ENCODE results near the gene ERBB2. TPM values are rescaled to one million over a fixed set of nuclear protein-coding genes. Genes with fewer than 3 reads are reported as not detected.
"Not testable (repeated sequence)": the region's sequence is repeated elsewhere in the genome, so short reads cannot be mapped to it uniquely, and the experiment has no call there.

The ERBB2 gene
- total RNA-seq, 1 donor from 2014 or later, result 75.2 TPM

DNA sequence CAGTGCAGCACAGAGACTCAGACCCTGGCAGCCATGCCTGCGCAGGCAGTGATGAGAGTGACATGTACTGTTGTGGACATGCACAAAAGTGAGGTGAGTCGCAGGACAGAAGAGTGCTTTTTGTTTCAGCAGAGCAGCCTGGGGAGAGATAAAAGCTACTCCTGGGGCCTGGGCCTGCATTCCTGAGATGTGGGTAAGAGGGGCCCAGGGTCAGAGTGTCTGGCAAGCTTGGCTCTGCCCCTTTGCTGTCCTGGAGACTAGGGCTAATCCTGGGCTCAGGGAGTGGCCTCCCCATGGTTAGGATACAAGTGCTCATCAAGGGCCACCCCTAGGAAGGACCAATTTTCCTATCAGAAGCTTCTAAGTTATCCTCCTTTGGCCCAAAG is 4.8 kb upstream of the ERBB2 start:
- Histone ChIP-seq H2AFZ (replicated peaks) (no peak overlapping the region), H3K36me3 (no peaks in the 10 kb centered on the region), H3K9ac (no peak overlapping the region), H3K79me2 (ENCODE audit: low read depth) (peaks cover 14% of the 10 kb centered on the region), H3K4me2 (peak overlapping the region; percentile 80), H3F3A (ENCODE audit: low read depth) (peaks cover 49% of the 10 kb centered on the region), H3K4me1 (peaks cover 34% of the 10 kb centered on the region), H4K20me1 (ENCODE audit: low read depth) (no peaks in the 10 kb centered on the region), H3K27me3 (no peaks in the 10 kb centered on the region), H3K9me3 (ENCODE audit: low read depth) (no peaks in the 10 kb centered on the region), H3K4me3 (no peak overlapping the region), H3K27ac (peak overlapping the region; percentile 77)
- H3K9me3 Mint-ChIP-seq, result no peaks in the 10 kb centered on the region
- H3K27ac Mint-ChIP-seq, result peak overlapping the region; percentile 74
- peaks cover 2% of the 10 kb centered on the region for H3K36me3 Mint-ChIP-seq
- peaks cover 40% of the 10 kb centered on the region for H3K4me1 Mint-ChIP-seq
- TF ChIP-seq CTCF (IDR thresholded peaks at IDR 0.05) (no peak), EZH2phosphoT487 (IDR thresholded peaks at IDR 0.05) (no peak), EZH2 (IDR thresholded peaks at IDR 0.05) (no peak)
- H3K27me3 Mint-ChIP-seq (ENCODE audit: insufficient read depth, low read depth), result peaks cover 5% of the 10 kb centered on the region
- H3K4me3 Mint-ChIP-seq, result no peak overlapping the region
- DNase-seq (ENCODE audit: low spot score), result peak; percentile 47

- Mint-ChIP-seq H3K27me3 (ENCODE audit: insufficient read depth, low read depth) (peaks cover 5% of the 10 kb centered on the region), H3K4me1 (peaks cover 50% of the 10 kb centered on the region), H3K9me3 (no peaks in the 10 kb centered on the region), H3K4me3 (peak overlapping the region; percentile 64), H3K27ac (no peak overlapping the region), H3K36me3 (peaks cover 2% of the 10 kb centered on the region)
- no peak for DNase-seq (ENCODE audit: low spot score)
- Histone ChIP-seq H4K20me1 (ENCODE audit: low read depth) (peaks cover 10% of the 10 kb centered on the region), H3K27ac (no peak overlapping the region), H3K9me3 (ENCODE audit: low read depth) (no peaks in the 10 kb centered on the region), H3K4me2 (peak overlapping the region; percentile 80), H3K79me2 (ENCODE audit: low read depth) (peaks cover 30% of the 10 kb centered on the region), H3K9ac (no peak overlapping the region), H3K4me1 (peaks cover 41% of the 10 kb centered on the region), H3K27me3 (no peaks in the 10 kb centered on the region), H3F3A (ENCODE audit: low read depth) (peaks cover 45% of the 10 kb centered on the region), H3K36me3 (no peaks in the 10 kb centered on the region), H3K4me3 (no peak overlapping the region), H2AFZ (replicated peaks) (no peak overlapping the region)
- no peak for TF ChIP-seq CTCF (IDR thresholded peaks at IDR 0.05)
- no peak for TF ChIP-seq EZH2phosphoT487 (IDR thresholded peaks at IDR 0.05)
- TF ChIP-seq EZH2 (IDR thresholded peaks at IDR 0.05), result no peak
These were observed 3.1 kb upstream of the ERBB2 start for GRCh38 chr17:39696731-39697130.

DNA sequence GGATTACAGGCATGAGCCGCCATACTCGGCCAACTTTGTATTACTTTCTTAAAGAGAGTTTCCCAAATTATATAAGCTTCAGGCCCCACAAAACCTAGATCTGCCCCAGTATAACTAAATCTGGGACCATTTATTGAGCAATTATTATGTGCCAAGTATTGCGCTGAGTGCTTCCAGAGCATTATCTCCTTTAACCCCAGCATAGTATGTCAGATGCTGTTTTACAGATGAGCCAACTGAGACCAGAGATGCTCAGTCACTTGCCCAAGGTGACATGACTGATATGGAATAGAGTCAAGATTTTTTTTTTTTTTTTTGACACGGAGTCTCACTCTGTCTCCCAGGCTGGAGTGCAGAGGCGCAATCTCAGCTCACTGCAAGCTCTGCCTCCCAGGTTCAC is 1.9 kb upstream of the ERBB2 start:
- Histone ChIP-seq H4K20me1 (ENCODE audit: low read depth) (peaks cover 22% of the 10 kb centered on the region), H3K4me3 (no peak overlapping the region), H3K27me3 (no peaks in the 10 kb centered on the region), H3K9ac (no peak overlapping the region), H3F3A (ENCODE audit: low read depth) (peaks cover 48% of the 10 kb centered on the region), H3K4me2 (no peak overlapping the region), H2AFZ (replicated peaks) (no peak overlapping the region), H3K27ac (no peak overlapping the region), H3K36me3 (no peaks in the 10 kb centered on the region), H3K9me3 (ENCODE audit: low read depth) (no peaks in the 10 kb centered on the region), H3K4me1 (peaks cover 53% of the 10 kb centered on the region), H3K79me2 (ENCODE audit: low read depth) (peaks cover 43% of the 10 kb centered on the region)
- peaks cover 6% of the 10 kb centered on the region for H3K27me3 Mint-ChIP-seq (ENCODE audit: insufficient read depth, low read depth)
- H3K36me3 Mint-ChIP-seq, result peaks cover 2% of the 10 kb centered on the region
- TF ChIP-seq EZH2 (IDR thresholded peaks at IDR 0.05), result no peak
- TF ChIP-seq CTCF (IDR thresholded peaks at IDR 0.05), result no peak
- TF ChIP-seq EZH2phosphoT487 (IDR thresholded peaks at IDR 0.05), result no peak
- peaks cover 58% of the 10 kb centered on the region for H3K4me1 Mint-ChIP-seq
- H3K4me3 Mint-ChIP-seq, result no peak overlapping the region
- H3K9me3 Mint-ChIP-seq, result no peaks in the 10 kb centered on the region
- no peak for DNase-seq (ENCODE audit: low spot score)
- H3K27ac Mint-ChIP-seq, result no peak overlapping the region

DNA sequence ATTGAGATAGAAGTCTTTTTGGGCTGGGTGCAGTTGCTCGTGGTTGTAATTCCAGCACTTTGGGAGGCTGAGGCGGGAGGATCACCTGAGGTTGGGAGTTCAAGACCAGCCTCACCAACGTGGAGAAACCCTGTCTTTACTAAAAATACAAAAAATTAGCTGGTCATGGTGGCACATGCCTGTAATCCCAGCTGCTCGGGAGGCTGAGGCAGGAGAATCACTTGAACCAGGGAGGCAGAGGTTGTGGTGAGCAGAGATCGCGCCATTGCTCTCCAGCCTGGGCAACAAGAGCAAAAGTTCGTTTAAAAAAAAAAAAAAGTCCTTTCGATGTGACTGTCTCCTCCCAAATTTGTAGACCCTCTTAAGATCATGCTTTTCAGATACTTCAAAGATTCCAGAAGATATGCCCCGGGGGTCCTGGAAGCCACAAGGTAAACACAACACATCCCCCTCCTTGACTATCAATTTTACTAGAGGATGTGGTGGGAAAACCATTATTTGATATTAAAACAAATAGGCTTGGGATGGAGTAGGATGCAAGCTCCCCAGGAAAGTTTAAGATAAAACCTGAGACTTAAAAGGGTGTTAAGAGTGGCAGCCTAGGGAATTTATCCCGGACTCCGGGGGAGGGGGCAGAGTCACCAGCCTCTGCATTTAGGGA is 577 bp upstream of the ERBB2 start:
- H3K9ac ChIP-seq, result peak overlapping the region; percentile 80
- peaks cover 50% of the 10 kb centered on the region for H3F3A ChIP-seq (ENCODE audit: low read depth)
- H4K20me1 ChIP-seq (ENCODE audit: low read depth), result peaks cover 35% of the 10 kb centered on the region
- peaks cover 56% of the 10 kb centered on the region for H3K79me2 ChIP-seq (ENCODE audit: low read depth)
- not testable (repeated sequence) for H3K36me3 Mint-ChIP-seq; DNase-seq (ENCODE audit: low spot score); H3K9me3 ChIP-seq (ENCODE audit: low read depth); H3K27me3 Mint-ChIP-seq (ENCODE audit: insufficient read depth, low read depth); H3K9me3 Mint-ChIP-seq; H3K27me3 ChIP-seq; H3K36me3 ChIP-seq
- H3K27ac ChIP-seq, result peak overlapping the region; percentile 26
- peak overlapping the region; percentile 99 for H3K4me3 Mint-ChIP-seq
- peak overlapping the region; percentile 46 for H2AFZ ChIP-seq (replicated peaks)
- peaks cover 61% of the 10 kb centered on the region for H3K4me1 Mint-ChIP-seq
- H3K4me2 ChIP-seq, result peak overlapping the region; percentile 88
- peak overlapping the region; percentile 96 for H3K4me3 ChIP-seq
- H3K4me1 ChIP-seq, result peaks cover 63% of the 10 kb centered on the region
- peak overlapping the region; percentile 98 for H3K27ac Mint-ChIP-seq

Measured in neural progenitor cell (in vitro differentiated cells).